Motor neuron (in vitro differentiated cells): ENCODE data around the gene IGF2BP3. TPM values are rescaled to one million over a fixed set of nuclear protein-coding genes. Genes with fewer than 3 reads are reported as not detected.
A peak's percentile ranks its signal among the peaks of the same experiment; 100 is the strongest.

Source experiments
- ATAC-seq, 8 experiments: fragments of 200-7000 bp; cut with Tn5 transposase; replicated peaks in 6 of 8; 2 replicates each; pipeline ENCODE4 v1.8.0; 2021; ENCODE audit warnings: mild to moderate bottlenecking in 8 of 8, moderate library complexity in 8 of 8
- H3K27ac ChIP-seq, 2 donors: fragments of 250-450 bp; sonication (Bioruptor Pico); 2 replicates each; pipeline ENCODE4 v1.9.0; 2021; ENCODE audit warnings: antibody characterized with exemption in 2 of 2, mild to moderate bottlenecking in 2 of 2, moderate library complexity in 1 of 2
- H3K4me1 ChIP-seq, 2 donors: fragments of 250-450 bp; sonication (Bioruptor Pico); replicated peaks in 1 of 2; 2 replicates each; pipeline ENCODE4 v1.6.1; 2021; ENCODE audit warnings: antibody characterized with exemption in 2 of 2, mild to moderate bottlenecking in 2 of 2, moderate library complexity in 1 of 2
- H3K4me3 ChIP-seq, 5 donors: fragments of 250-450 bp; sonication (Bioruptor Pico); 2 replicates each; pipeline ENCODE4 v1.9.0; 2021; ENCODE audit warnings: antibody characterized with exemption in 5 of 5, mild to moderate bottlenecking in 5 of 5, moderate library complexity in 4 of 5
- WGBS, 10 experiments: fragments of 450-650 bp; shearing (Covaris generic); methylation state at CpG; one replicate each; pipeline ENCODE4 v1.0.0; 2022; 5-methylcytosine and 5-hydroxymethylcytosine counted together
- in situ Hi-C, 9 experiments: fragments of 400-800 bp; cut with MboI; loops; one replicate each; pipeline ENCODE4 v1.15.0; 2021; ENCODE audit warnings: low sequenced_read_pairs in 9 of 9, low pct_unique_long_range_greater_than_20kb in 2 of 9; ENCODE audit not compliant: unreplicated experiment in 9 of 9
- total RNA-seq, 8 experiments: library from RNA; unstranded; fragments of 300-600 nt; gene quantifications; 2 replicates each; pipeline versions ENCODE4 v1.2.3 to v1.2.4, GENCODE V29; 2022

The IGF2BP3 gene
- total RNA-seq, 8 experiments from 2014 or later, result 22.2 to 103 (median 31.4) TPM

GRCh38 chr7:23298885-23299769, 171.2 kb downstream of the IGF2BP3 start, which contains the start of gene MALSU1:
TSS of gene MALSU1 (plus strand) at chr7:23299339. CDS start at chr7:23299353, 14 bp downstream.
- H3K27ac ChIP-seq, result peak within 1 kb of the TSS; percentile 68 to 90
- WGBS, 10 experiments, result 0 to 15% (median 3%) methylated on average over 3 to 31 of the region's 59 CpGs; no CpG with 5 or more reads in 3 of the 10 experiments
- H3K4me3 ChIP-seq, result peak within 1 kb of the TSS; percentile 87 to 99 (median 98)
- in situ Hi-C loops, result no loop called here
- peaks cover 10% of the 10 kb centered on the region in 2 donors for H3K4me1 ChIP-seq
- peak; percentile 93 to 99 (median 99) for ATAC-seq

GRCh38 chr7:23298141-23298881, 172.0 kb downstream of the IGF2BP3 start:
- 0 to 100% (median 73%) methylated on average over 1 to 5 of the region's 11 CpGs; no CpG with 5 or more reads in 2 of the 10 experiments for WGBS, 10 experiments
- peak in 7 of 8 experiments; percentile 1 to 16 (median 9) for ATAC-seq
- Histone ChIP-seq H3K27ac (peak overlapping the region; percentile 43 to 90), H3K4me3 (peak overlapping the region; percentile 87 to 99 (median 98)), H3K4me1 (peaks cover 10% of the 10 kb centered on the region in 2 donors)
- in situ Hi-C loops, result no loop called here

GRCh38 chr7:23295401-23295697, 174.9 kb downstream of the IGF2BP3 start:
- no peak for ATAC-seq
- in situ Hi-C loops, result no loop called here

GRCh38 chr7:23294549-23295400, 175.5 kb downstream of the IGF2BP3 start:
- WGBS, 10 experiments, result 37 to 90% (median 80%) methylated on average over 1 to 6 of the region's 6 CpGs
- in situ Hi-C loops, result no loop called here
- no peak for ATAC-seq
- Histone ChIP-seq H3K27ac (no peak overlapping the region), H3K4me3 (no peak overlapping the region), H3K4me1 (peaks cover 0 to 5% of the 10 kb centered on the region in 2 donors)

More at GRCh38 chr7:23295401-23295697, 174.9 kb downstream of the IGF2BP3 start:
- Histone ChIP-seq H3K27ac (no peak overlapping the region), H3K4me3 (no peak overlapping the region), H3K4me1 (peaks cover 3 to 5% of the 10 kb centered on the region in 2 donors)

- Histone ChIP-seq H3K4me3 (no peak overlapping the region), H3K27ac (no peak overlapping the region), H3K4me1 (peaks cover 0 to 1% of the 10 kb centered on the region in 2 donors)
- in situ Hi-C loops, result no loop called here
- 63 to 100% (median 94%) methylated on average over 1 to 7 of the region's 12 CpGs; no CpG with 5 or more reads in 3 of the 10 experiments for WGBS, 10 experiments
- ATAC-seq, result peak in 2 of 8 experiments; percentile 6 to 38
Observed at GRCh38 chr7:23293500-23294073, 176.7 kb downstream of the IGF2BP3 start.

GRCh38 chr7:23292623-23293022, 177.7 kb downstream of the IGF2BP3 start:
- ATAC-seq, result no peak
- Histone ChIP-seq H3K4me1 (no peaks in the 10 kb centered on the region), H3K27ac (no peak overlapping the region), H3K4me3 (no peak overlapping the region)
- 73 to 100% (median 95%) methylated on average over 1 to 3 of the region's 4 CpGs; no CpG with 5 or more reads in 4 of the 10 experiments for WGBS, 10 experiments
- in situ Hi-C loops, result no loop called here

GRCh38 chr7:23291957-23292560, 178.2 kb downstream of the IGF2BP3 start:
- in situ Hi-C loops, result no loop called here
- 73 to 100% (median 80%) methylated on average over 1 to 3 of the region's 3 CpGs; no CpG with 5 or more reads in 1 of the 10 experiments for WGBS, 10 experiments
- peak in 3 of 8 experiments; percentile 31 to 48 (median 44) for ATAC-seq
- no peak overlapping the region for H3K27ac ChIP-seq
- H3K4me1 ChIP-seq, result no peaks in the 10 kb centered on the region
- H3K4me3 ChIP-seq, result no peak overlapping the region

GRCh38 chr7:23290993-23291392, 179.3 kb downstream of the IGF2BP3 start:
- Histone ChIP-seq H3K4me1 (no peaks in the 10 kb centered on the region), H3K4me3 (no peak overlapping the region), H3K27ac (no peak overlapping the region)
- in situ Hi-C loops, result no loop called here
- WGBS, 10 experiments, result 66 to 100% (median 95%) methylated on average over 1 to 8 of the region's 9 CpGs
- no peak for ATAC-seq

GRCh38 chr7:23287612-23288011, 182.7 kb downstream of the IGF2BP3 start:
- Histone ChIP-seq H3K4me1 (no peaks in the 10 kb centered on the region), H3K27ac (no peak overlapping the region), H3K4me3 (no peak overlapping the region)
- ATAC-seq, result no peak
- 20 to 100% (median 88%) methylated on average over 1 to 5 of the region's 5 CpGs; no CpG with 5 or more reads in 2 of the 10 experiments for WGBS, 10 experiments
- in situ Hi-C loops, result no loop called here

- no peak for ATAC-seq
- H3K4me1 ChIP-seq, result no peaks in the 10 kb centered on the region
- H3K27ac ChIP-seq, result no peak overlapping the region
- in situ Hi-C loops, result no loop called here
- H3K4me3 ChIP-seq, result no peak overlapping the region
- 20 to 100% (median 88%) methylated on average over 1 to 12 of the region's 18 CpGs; no CpG with 5 or more reads in 1 of the 10 experiments for WGBS, 10 experiments
Observed at GRCh38 chr7:23285657-23286646, 184.3 kb downstream of the IGF2BP3 start.

- no peaks in the 10 kb centered on the region for H3K4me1 ChIP-seq
- 87 to 100% (median 100%) methylated on average over 1 to 2 of the region's 2 CpGs; no CpG with 5 or more reads in 3 of the 10 experiments for WGBS, 10 experiments
- in situ Hi-C loops, result no loop called here
- no peak overlapping the region for H3K4me3 ChIP-seq
- ATAC-seq, result peak in 1 of 8 experiments; percentile 14
- no peak overlapping the region for H3K27ac ChIP-seq
Observed at GRCh38 chr7:23284871-23285270, 185.4 kb downstream of the IGF2BP3 start.
